Measurements from ENCODE around the gene TUB.

Gene TUB

GRCh38 chr11:8102296-8102915 is 21.4 kb downstream of the TUB start:
- Histone ChIP-seq H3K79me2 (ENCODE audit: insufficient read depth, low read length) (no peaks in the 10 kb centered on the region), H4K20me1 (ENCODE audit: low read depth, low read length) (no peaks in the 10 kb centered on the region), H3K9ac (ENCODE audit: low read length) (no peak overlapping the region), H3K27me3 (ENCODE audit: low read length) (no peaks in the 10 kb centered on the region), H3K27ac (ENCODE audit: low read depth, low read length) (no peak overlapping the region), H3K4me3 (ENCODE audit: insufficient read depth, low read length, poor library complexity, severe bottlenecking) (no peak overlapping the region), H3K9me2 (replicated peaks; ENCODE audit: insufficient read depth, low read length) (no peaks in the 10 kb centered on the region), H3K4me2 (ENCODE audit: low read depth, low read length, poor library complexity, severe bottlenecking) (no peak overlapping the region), H3K9me3 (ENCODE audit: insufficient read depth, low read length) (no peaks in the 10 kb centered on the region), H3K36me3 (ENCODE audit: low read length) (no peaks in the 10 kb centered on the region), H3F3A (ENCODE audit: insufficient read depth) (no peaks in the 10 kb centered on the region), H2AFZ (ENCODE audit: low read depth, low read length, severe bottlenecking) (no peak overlapping the region)
- TF ChIP-seq CTCF (IDR thresholded peaks at IDR 0.05; ENCODE audit: insufficient read depth, low read length, poor library complexity, severe bottlenecking) (no peak), EZH2phosphoT487 (conservative IDR thresholded peaks at IDR 0.05; ENCODE audit: low read length) (no peak)

DNA sequence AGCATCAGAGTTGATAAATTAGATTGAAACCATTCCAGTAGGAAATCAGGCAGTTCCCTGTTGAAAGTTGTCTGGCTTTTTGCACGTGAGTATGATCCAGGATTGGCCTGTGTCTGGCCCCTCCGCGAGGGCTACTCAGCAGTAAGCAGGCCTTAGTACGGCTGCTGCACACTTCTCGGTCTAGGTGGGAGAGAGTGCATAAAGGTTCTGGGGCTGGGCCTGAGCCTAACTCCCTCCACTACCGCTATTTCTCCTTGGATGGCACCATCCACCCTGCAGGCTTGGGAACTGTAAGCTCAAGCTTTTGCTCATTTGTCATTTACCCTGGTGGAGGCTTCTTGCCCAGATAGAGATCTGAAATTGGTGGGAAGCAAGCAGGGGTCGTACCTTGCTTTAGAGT is 22.0 kb downstream of the TUB start:
- H3K4me2 ChIP-seq (ENCODE audit: low read depth, low read length, poor library complexity, severe bottlenecking), result no peak overlapping the region
- no peaks in the 10 kb centered on the region for H3K9me3 ChIP-seq (ENCODE audit: insufficient read depth, low read length)
- no peak overlapping the region for H2AFZ ChIP-seq (ENCODE audit: low read depth, low read length, severe bottlenecking)
- H3K4me3 ChIP-seq (ENCODE audit: insufficient read depth, low read length, poor library complexity, severe bottlenecking), result no peak overlapping the region
- H4K20me1 ChIP-seq (ENCODE audit: low read depth, low read length), result no peaks in the 10 kb centered on the region
- H3K9me2 ChIP-seq (replicated peaks; ENCODE audit: insufficient read depth, low read length), result no peaks in the 10 kb centered on the region
- H3K79me2 ChIP-seq (ENCODE audit: insufficient read depth, low read length), result no peaks in the 10 kb centered on the region
- no peaks in the 10 kb centered on the region for H3F3A ChIP-seq (ENCODE audit: insufficient read depth)
- no peak overlapping the region for H3K9ac ChIP-seq (ENCODE audit: low read length)
- no peaks in the 10 kb centered on the region for H3K36me3 ChIP-seq (ENCODE audit: low read length)
- TF ChIP-seq CTCF (IDR thresholded peaks at IDR 0.05; ENCODE audit: insufficient read depth, low read length, poor library complexity, severe bottlenecking) (no peak), EZH2phosphoT487 (conservative IDR thresholded peaks at IDR 0.05; ENCODE audit: low read length) (no peak)
- no peaks in the 10 kb centered on the region for H3K27me3 ChIP-seq (ENCODE audit: low read length)
- H3K27ac ChIP-seq (ENCODE audit: low read depth, low read length), result no peak overlapping the region

DNA sequence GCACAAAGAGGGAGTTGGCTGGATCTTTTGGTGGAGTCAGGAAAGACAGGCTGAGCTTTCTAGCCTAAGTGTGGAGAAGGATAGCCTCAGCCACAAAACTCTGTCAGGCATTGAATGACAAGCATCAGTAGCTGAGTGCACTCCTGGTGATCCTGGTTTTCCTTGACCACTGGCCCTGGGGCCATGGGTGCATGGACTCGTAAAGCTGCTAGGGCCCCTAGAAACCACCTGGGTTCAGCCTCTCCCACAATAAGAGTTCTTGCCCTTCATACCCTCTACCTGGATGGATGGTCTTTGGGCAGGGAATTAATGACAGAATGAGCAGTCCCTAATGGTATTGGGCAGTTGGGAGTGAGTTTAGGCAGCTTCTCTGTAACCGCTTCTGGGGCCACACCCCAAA is 22.9 kb downstream of the TUB start:
- H3K4me2 ChIP-seq (ENCODE audit: low read depth, low read length, poor library complexity, severe bottlenecking), result no peak overlapping the region
- H3K27ac ChIP-seq (ENCODE audit: low read depth, low read length), result no peak overlapping the region
- no peaks in the 10 kb centered on the region for H3F3A ChIP-seq (ENCODE audit: insufficient read depth)
- no peak overlapping the region for H3K9ac ChIP-seq (ENCODE audit: low read length)
- TF ChIP-seq EZH2phosphoT487 (conservative IDR thresholded peaks at IDR 0.05; ENCODE audit: low read length), result no peak
- no peak for TF ChIP-seq CTCF (IDR thresholded peaks at IDR 0.05; ENCODE audit: insufficient read depth, low read length, poor library complexity, severe bottlenecking)
- H3K27me3 ChIP-seq (ENCODE audit: low read length), result no peaks in the 10 kb centered on the region
- H3K36me3 ChIP-seq (ENCODE audit: low read length), result no peaks in the 10 kb centered on the region
- no peaks in the 10 kb centered on the region for H3K9me3 ChIP-seq (ENCODE audit: insufficient read depth, low read length)
- no peak overlapping the region for H3K4me3 ChIP-seq (ENCODE audit: insufficient read depth, low read length, poor library complexity, severe bottlenecking)
- H4K20me1 ChIP-seq (ENCODE audit: low read depth, low read length), result no peaks in the 10 kb centered on the region
- H3K79me2 ChIP-seq (ENCODE audit: insufficient read depth, low read length), result no peaks in the 10 kb centered on the region
- no peak overlapping the region for H2AFZ ChIP-seq (ENCODE audit: low read depth, low read length, severe bottlenecking)
- no peaks in the 10 kb centered on the region for H3K9me2 ChIP-seq (replicated peaks; ENCODE audit: insufficient read depth, low read length)

All from SU-DHL-6 (cell line).